Measurements from ENCODE around the gene KLK11.

GRCh38 chr19:51016798-51017683 lies 9.4 kb downstream of the KLK11 start:
- TF ChIP-seq, protein P1, sequence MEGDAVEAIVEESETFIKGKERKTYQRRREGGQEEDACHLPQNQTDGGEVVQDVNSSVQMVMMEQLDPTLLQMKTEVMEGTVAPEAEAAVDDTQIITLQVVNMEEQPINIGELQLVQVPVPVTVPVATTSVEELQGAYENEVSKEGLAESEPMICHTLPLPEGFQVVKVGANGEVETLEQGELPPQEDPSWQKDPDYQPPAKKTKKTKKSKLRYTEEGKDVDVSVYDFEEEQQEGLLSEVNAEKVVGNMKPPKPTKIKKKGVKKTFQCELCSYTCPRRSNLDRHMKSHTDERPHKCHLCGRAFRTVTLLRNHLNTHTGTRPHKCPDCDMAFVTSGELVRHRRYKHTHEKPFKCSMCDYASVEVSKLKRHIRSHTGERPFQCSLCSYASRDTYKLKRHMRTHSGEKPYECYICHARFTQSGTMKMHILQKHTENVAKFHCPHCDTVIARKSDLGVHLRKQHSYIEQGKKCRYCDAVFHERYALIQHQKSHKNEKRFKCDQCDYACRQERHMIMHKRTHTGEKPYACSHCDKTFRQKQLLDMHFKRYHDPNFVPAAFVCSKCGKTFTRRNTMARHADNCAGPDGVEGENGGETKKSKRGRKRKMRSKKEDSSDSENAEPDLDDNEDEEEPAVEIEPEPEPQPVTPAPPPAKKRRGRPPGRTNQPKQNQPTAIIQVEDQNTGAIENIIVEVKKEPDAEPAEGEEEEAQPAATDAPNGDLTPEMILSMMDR (IDR thresholded peaks at IDR 0.05; ENCODE audit: control extremely low read depth in 1 of 3, insufficient read depth in 1 of 3, low read depth in 1 of 3, low read length in 3 of 3), result peak; percentile 89 to 95 (median 92)
- TF ChIP-seq SIX5 (IDR thresholded peaks at IDR 0.05; ENCODE audit: low read depth, low read length) (no peak), EGR1 (IDR thresholded peaks at IDR 0.05; ENCODE audit: borderline replicate concordance, low read depth, low read length) (no peak; the same call in 1 of the 2 replicates), POLR2A (IDR thresholded peaks at IDR 0.05; ENCODE audit: control extremely low read depth in 1 of 2, low read depth in 2 of 2, low read length in 2 of 2) (0 out of 3 replicates have a peak, but pooled peaks of 1 of the 2 experiments have one; percentile 21), KDM4A (IDR thresholded peaks at IDR 0.05; ENCODE audit: low read depth, low read length, severe bottlenecking) (peak; percentile 89), CHD7 (IDR thresholded peaks at IDR 0.05; ENCODE audit: insufficient replicate concordance, low read length) (no peak), POLR2AphosphoS5 (IDR thresholded peaks at IDR 0.05; ENCODE audit: low read depth, low read length) (no peak), EP300 (IDR thresholded peaks at IDR 0.05; ENCODE audit: borderline replicate concordance in 1 of 2, low read depth in 2 of 2, low read length in 2 of 2) (no peak), KDM5A (IDR thresholded peaks at IDR 0.05; ENCODE audit: low read length) (no peak)

Measured in H1 (cell line).